HG03095 (cell line): Measurements from ENCODE around the gene FFAR1.

ENCODE experiments used
- ATAC-seq: cut with Tn5 transposase; IDR thresholded peaks from one replicate; pipeline ENCODE4 v1.9.1; 2021; ENCODE audit warnings: moderate library complexity; ENCODE audit not compliant: unreplicated experiment

FFAR1 gene

GRCh38 chr19:35383536-35383935 is 35.8 kb downstream of the FFAR1 start:
- ATAC-seq: no peak

GRCh38 chr19:35388277-35389054 is 40.8 kb downstream of the FFAR1 start:
- no peak for ATAC-seq

- ATAC-seq: no peak
Observed at GRCh38 chr19:35389192-35389861, 41.6 kb downstream of the FFAR1 start.

- ATAC-seq: no peak
Observed at GRCh38 chr19:35392742-35393715, 45.3 kb downstream of the FFAR1 start.

- no peak for ATAC-seq
Observed at GRCh38 chr19:35395382-35396199, 47.9 kb downstream of the FFAR1 start.

- ATAC-seq: no peak
Observed at GRCh38 chr19:35396240-35396885, 48.7 kb downstream of the FFAR1 start.

GRCh38 chr19:35397064-35397463 is 49.4 kb downstream of the FFAR1 start:
- ATAC-seq: no peak
